ENCODE results near the gene RIMS4. TPM values are rescaled to one million over a fixed set of nuclear protein-coding genes. Genes with fewer than 3 reads are reported as not detected.

Gene RIMS4
- total and polyA plus RNA-seq, 2 donors (not counting 1 experiment from before 2014, with no cell fraction given) = not detected

GRCh38 chr20:44790638-44791393 lies 19.5 kb downstream of the RIMS4 start:
- Mint-ChIP-seq H3K4me3 (no peak overlapping the region), H3K9me3 (ENCODE audit: insufficient read depth) (no peaks in the 10 kb centered on the region), H3K4me1 (no peaks in the 10 kb centered on the region), H3K27me3 (peaks cover 27% of the 10 kb centered on the region), H3K27ac (no peak overlapping the region)
- ChIA-PET CTCF (no interaction called here), POLR2A (no interaction called here)
- no peak overlapping the region for H3K4me2 ChIP-seq (replicated peaks; ENCODE audit: low read depth, low read length, poor library complexity, severe bottlenecking)
- no peaks in the 10 kb centered on the region for H4K20me1 ChIP-seq (ENCODE audit: control insufficient read depth, insufficient read depth, low read length, poor library complexity, severe bottlenecking)
- H3K27ac ChIP-seq (ENCODE audit: low read length in 2 of 2) = no peak overlapping the region
- 75% methylated on average over 4 of the region's 11 CpGs for WGBS (ENCODE audit: insufficient coverage)
- ATAC-seq (ENCODE audit: low read depth) (no peak), DNase-seq (no peak)
- H3K79me2 ChIP-seq (ENCODE audit: control insufficient read depth, insufficient read depth, low read length) = no peaks in the 10 kb centered on the region
- no peak overlapping the region for H3K4me3 ChIP-seq (ENCODE audit: control extremely low read depth in 1 of 5, extremely low read depth in 1 of 5, insufficient read depth in 1 of 5, low read depth in 2 of 5, low read length in 4 of 5)
- H3K9me3 ChIP-seq (ENCODE audit: control extremely low read depth in 1 of 3, control insufficient read depth in 2 of 3, insufficient read depth in 1 of 3, low read length in 2 of 3) = no peaks in the 10 kb centered on the region
- TF ChIP-seq CTCF (IDR thresholded peaks at IDR 0.05) (no peak), EZH2 (IDR thresholded peaks at IDR 0.05; ENCODE audit: borderline replicate concordance, insufficient read depth, low read depth, low read length, poor library complexity, severe bottlenecking) (no peak)
- peaks cover 0 to 5% (median 2%) of the 10 kb centered on the region in 4 experiments for H3K27me3 ChIP-seq (replicated peaks in 1 of 4; ENCODE audit: control extremely low read depth in 1 of 4, control insufficient read depth in 3 of 4, insufficient read depth in 4 of 4, low read length in 3 of 4)
- intact Hi-C loops (cut with micrococcal nuclease) = no loop called here
- no peak overlapping the region for H3K9ac ChIP-seq (ENCODE audit: low read length)
- no peaks in the 10 kb centered on the region for H3K4me1 ChIP-seq (ENCODE audit: control insufficient read depth in 2 of 2, insufficient read depth in 2 of 2, low read length in 2 of 2)
- H2AFZ ChIP-seq (ENCODE audit: insufficient read depth, low read depth, low read length, poor library complexity, severe bottlenecking) = no peak overlapping the region
- H3K36me3 ChIP-seq (replicated peaks in 1 of 2; ENCODE audit: control extremely low read depth in 1 of 2, control insufficient read depth in 1 of 2, extremely low read depth in 1 of 2, insufficient read depth in 2 of 2, low read length in 1 of 2) = no peaks in the 10 kb centered on the region

- intact Hi-C loops (cut with micrococcal nuclease) = no loop called here
- Histone ChIP-seq H3K4me1 (ENCODE audit: control insufficient read depth in 2 of 2, insufficient read depth in 2 of 2, low read length in 2 of 2) (no peaks in the 10 kb centered on the region), H3K4me3 (ENCODE audit: control extremely low read depth in 1 of 5, extremely low read depth in 1 of 5, insufficient read depth in 1 of 5, low read depth in 2 of 5, low read length in 4 of 5) (no peak overlapping the region), H4K20me1 (ENCODE audit: control insufficient read depth, insufficient read depth, low read length, poor library complexity, severe bottlenecking) (no peaks in the 10 kb centered on the region), H3K9me3 (ENCODE audit: control extremely low read depth in 1 of 3, control insufficient read depth in 2 of 3, insufficient read depth in 1 of 3, low read length in 2 of 3) (no peaks in the 10 kb centered on the region), H3K36me3 (replicated peaks in 1 of 2; ENCODE audit: control extremely low read depth in 1 of 2, control insufficient read depth in 1 of 2, extremely low read depth in 1 of 2, insufficient read depth in 2 of 2, low read length in 1 of 2) (no peaks in the 10 kb centered on the region), H3K9ac (ENCODE audit: low read length) (no peak overlapping the region), H3K4me2 (replicated peaks; ENCODE audit: low read depth, low read length, poor library complexity, severe bottlenecking) (no peak overlapping the region), H3K79me2 (ENCODE audit: control insufficient read depth, insufficient read depth, low read length) (no peaks in the 10 kb centered on the region), H3K27ac (ENCODE audit: low read length in 2 of 2) (no peak overlapping the region), H2AFZ (ENCODE audit: insufficient read depth, low read depth, low read length, poor library complexity, severe bottlenecking) (no peak overlapping the region), H3K27me3 (replicated peaks in 1 of 4; ENCODE audit: control extremely low read depth in 1 of 4, control insufficient read depth in 3 of 4, insufficient read depth in 4 of 4, low read length in 3 of 4) (peaks cover 0 to 5% (median 0%) of the 10 kb centered on the region in 4 experiments)
- no peaks in the 10 kb centered on the region for H3K9me3 Mint-ChIP-seq (ENCODE audit: insufficient read depth)
- H3K27ac Mint-ChIP-seq = no peak overlapping the region
- DNase-seq (no peak), ATAC-seq (ENCODE audit: low read depth) (no peak)
- CTCF ChIA-PET = no interaction called here
- no peak overlapping the region for H3K4me3 Mint-ChIP-seq
- WGBS (ENCODE audit: insufficient coverage) = 94% methylated on average over 3 of the region's 10 CpGs
- POLR2A ChIA-PET = no interaction called here
- TF ChIP-seq CTCF (IDR thresholded peaks at IDR 0.05) (no peak), EZH2 (IDR thresholded peaks at IDR 0.05; ENCODE audit: borderline replicate concordance, insufficient read depth, low read depth, low read length, poor library complexity, severe bottlenecking) (no peak)
- H3K4me1 Mint-ChIP-seq = no peaks in the 10 kb centered on the region
- peaks cover 29% of the 10 kb centered on the region for H3K27me3 Mint-ChIP-seq
Observed at GRCh38 chr20:44788706-44789456, 21.5 kb downstream of the RIMS4 start.

All from B cell (primary cell).